ENCODE measurements around the gene EPC1.

The EPC1 gene

GRCh38 chr10:32332299-32332750 lies 14.6 kb downstream of the EPC1 start:
- peak overlapping the region; percentile 75 for H3K27ac Mint-ChIP-seq
- H3K9me3 Mint-ChIP-seq, result no peaks in the 10 kb centered on the region
- peaks cover 69% of the 10 kb centered on the region for H3K4me1 Mint-ChIP-seq
- peak overlapping the region; percentile 60 for H3K4me3 Mint-ChIP-seq
- no peaks in the 10 kb centered on the region for H3K27me3 Mint-ChIP-seq
- peaks cover 14% of the 10 kb centered on the region for H3K36me3 Mint-ChIP-seq
- ATAC-seq (ENCODE audit: low read depth) (peak; percentile 98), DNase-seq (ENCODE audit: low spot score in 2 of 2) (peak; percentile 27 to 48)

GRCh38 chr10:32331606-32332005 lies 15.4 kb downstream of the EPC1 start:
- no peak for ATAC-seq (ENCODE audit: low read depth)
- Mint-ChIP-seq H3K4me3 (no peak overlapping the region), H3K27ac (peak overlapping the region; percentile 75)

GRCh38 chr10:32330214-32330613 lies 16.7 kb downstream of the EPC1 start:
- Mint-ChIP-seq H3K27me3 (no peaks in the 10 kb centered on the region), H3K4me1 (peaks cover 68% of the 10 kb centered on the region), H3K4me3 (no peak overlapping the region), H3K9me3 (no peaks in the 10 kb centered on the region), H3K36me3 (peaks cover 3% of the 10 kb centered on the region), H3K27ac (peak overlapping the region; percentile 83)
- DNase-seq (ENCODE audit: low spot score in 2 of 2) (no peak), ATAC-seq (ENCODE audit: low read depth) (no peak)

More at GRCh38 chr10:32331606-32332005, 15.4 kb downstream of the EPC1 start:
- DNase-seq (ENCODE audit: low spot score in 2 of 2), result no peak
- Mint-ChIP-seq H3K36me3 (peaks cover 13% of the 10 kb centered on the region), H3K4me1 (peaks cover 74% of the 10 kb centered on the region), H3K27me3 (no peaks in the 10 kb centered on the region), H3K9me3 (no peaks in the 10 kb centered on the region)

GRCh38 chr10:32329061-32329460 lies 17.9 kb downstream of the EPC1 start:
- Mint-ChIP-seq H3K9me3 (no peaks in the 10 kb centered on the region), H3K27me3 (no peaks in the 10 kb centered on the region), H3K36me3 (peaks cover 4% of the 10 kb centered on the region), H3K4me3 (peak overlapping the region; percentile 14), H3K4me1 (peaks cover 64% of the 10 kb centered on the region), H3K27ac (peak overlapping the region; percentile 83)
- ATAC-seq (ENCODE audit: low read depth) (no peak), DNase-seq (ENCODE audit: low spot score in 2 of 2) (no peak)

GRCh38 chr10:32328499-32328898 lies 18.5 kb downstream of the EPC1 start:
- Mint-ChIP-seq H3K27ac (peak overlapping the region; percentile 83), H3K36me3 (peaks cover 4% of the 10 kb centered on the region), H3K4me1 (peaks cover 58% of the 10 kb centered on the region), H3K9me3 (no peaks in the 10 kb centered on the region), H3K27me3 (no peaks in the 10 kb centered on the region), H3K4me3 (peak overlapping the region; percentile 2)
- ATAC-seq (ENCODE audit: low read depth) (no peak), DNase-seq (ENCODE audit: low spot score in 2 of 2) (no peak)

GRCh38 chr10:32327364-32327691 lies 19.6 kb downstream of the EPC1 start:
- peaks cover 51% of the 10 kb centered on the region for H3K4me1 Mint-ChIP-seq
- H3K27ac Mint-ChIP-seq, result peak overlapping the region; percentile 60
- no peak for ATAC-seq (ENCODE audit: low read depth)
- peak overlapping the region; percentile 46 for H3K4me3 Mint-ChIP-seq
- H3K27me3 Mint-ChIP-seq, result no peaks in the 10 kb centered on the region
- no peak for DNase-seq (ENCODE audit: low spot score in 2 of 2)
- peaks cover 4% of the 10 kb centered on the region for H3K36me3 Mint-ChIP-seq
- no peaks in the 10 kb centered on the region for H3K9me3 Mint-ChIP-seq

- DNase-seq (ENCODE audit: low spot score in 2 of 2), result no peak
- ATAC-seq (ENCODE audit: low read depth), result no peak
- Mint-ChIP-seq H3K36me3 (peaks cover 4% of the 10 kb centered on the region), H3K4me1 (peaks cover 48% of the 10 kb centered on the region), H3K9me3 (no peaks in the 10 kb centered on the region), H3K27me3 (no peaks in the 10 kb centered on the region), H3K27ac (peak overlapping the region; percentile 60), H3K4me3 (peak overlapping the region; percentile 46)
These were observed 20.1 kb downstream of the EPC1 start for GRCh38 chr10:32326680-32327363.

GRCh38 chr10:32326119-32326518 lies 20.8 kb downstream of the EPC1 start:
- Mint-ChIP-seq H3K27me3 (no peaks in the 10 kb centered on the region), H3K27ac (peak overlapping the region; percentile 60), H3K9me3 (no peaks in the 10 kb centered on the region), H3K36me3 (peaks cover 10% of the 10 kb centered on the region), H3K4me3 (peak overlapping the region; percentile 14), H3K4me1 (peaks cover 53% of the 10 kb centered on the region)
- DNase-seq (ENCODE audit: low spot score in 2 of 2), result no peak
- ATAC-seq (ENCODE audit: low read depth), result peak; percentile 31

- Mint-ChIP-seq H3K4me3 (no peak overlapping the region), H3K36me3 (peaks cover 13% of the 10 kb centered on the region)
- DNase-seq (ENCODE audit: low spot score in 2 of 2), result no peak
These were observed 23.9 kb downstream of the EPC1 start for GRCh38 chr10:32323051-32323450.

GRCh38 chr10:32321016-32321631 lies 25.8 kb downstream of the EPC1 start:
- Mint-ChIP-seq H3K27me3 (no peaks in the 10 kb centered on the region), H3K36me3 (peaks cover 13% of the 10 kb centered on the region), H3K4me3 (no peak overlapping the region), H3K27ac (peak overlapping the region; percentile 95), H3K4me1 (peaks cover 46% of the 10 kb centered on the region), H3K9me3 (no peaks in the 10 kb centered on the region)
- no peak for ATAC-seq (ENCODE audit: low read depth)
- DNase-seq (ENCODE audit: low spot score in 2 of 2), result no peak

More at GRCh38 chr10:32323051-32323450, 23.9 kb downstream of the EPC1 start:
- Mint-ChIP-seq H3K9me3 (no peaks in the 10 kb centered on the region), H3K27me3 (no peaks in the 10 kb centered on the region), H3K4me1 (peaks cover 49% of the 10 kb centered on the region), H3K27ac (peak overlapping the region; percentile 64)
- no peak for ATAC-seq (ENCODE audit: low read depth)

- DNase-seq (ENCODE audit: low spot score in 2 of 2), result no peak
- H3K4me3 Mint-ChIP-seq, result peak overlapping the region; percentile 67
- H3K27me3 Mint-ChIP-seq, result no peaks in the 10 kb centered on the region
- peaks cover 18% of the 10 kb centered on the region for H3K36me3 Mint-ChIP-seq
- peak overlapping the region; percentile 95 for H3K27ac Mint-ChIP-seq
- no peaks in the 10 kb centered on the region for H3K9me3 Mint-ChIP-seq
- peak; percentile 64 for ATAC-seq (ENCODE audit: low read depth)
- H3K4me1 Mint-ChIP-seq, result peaks cover 56% of the 10 kb centered on the region
These were observed 28.5 kb downstream of the EPC1 start for GRCh38 chr10:32318476-32318896.

GRCh38 chr10:32317795-32318357 lies 29.1 kb downstream of the EPC1 start:
- Mint-ChIP-seq H3K27ac (peak overlapping the region; percentile 95), H3K36me3 (peaks cover 18% of the 10 kb centered on the region), H3K4me3 (peak overlapping the region; percentile 67), H3K9me3 (no peaks in the 10 kb centered on the region), H3K4me1 (peaks cover 62% of the 10 kb centered on the region), H3K27me3 (no peaks in the 10 kb centered on the region)
- ATAC-seq (ENCODE audit: low read depth) (peak; percentile 91), DNase-seq (ENCODE audit: low spot score in 2 of 2) (peak in 1 of 2 donors; percentile 11)

GRCh38 chr10:32315424-32315823 lies 31.5 kb downstream of the EPC1 start:
- H3K4me3 Mint-ChIP-seq, result no peak overlapping the region
- peaks cover 14% of the 10 kb centered on the region for H3K36me3 Mint-ChIP-seq
- ATAC-seq (ENCODE audit: low read depth) (no peak), DNase-seq (ENCODE audit: low spot score in 2 of 2) (no peak)
- no peaks in the 10 kb centered on the region for H3K27me3 Mint-ChIP-seq
- peak overlapping the region; percentile 95 for H3K27ac Mint-ChIP-seq
- peaks cover 56% of the 10 kb centered on the region for H3K4me1 Mint-ChIP-seq
- H3K9me3 Mint-ChIP-seq, result no peaks in the 10 kb centered on the region

GRCh38 chr10:32314588-32314987 lies 32.4 kb downstream of the EPC1 start:
- no peaks in the 10 kb centered on the region for H3K9me3 Mint-ChIP-seq
- no peaks in the 10 kb centered on the region for H3K27me3 Mint-ChIP-seq
- ATAC-seq (ENCODE audit: low read depth), result no peak

More at GRCh38 chr10:32314588-32314987, 32.4 kb downstream of the EPC1 start:
- H3K36me3 Mint-ChIP-seq, result peaks cover 14% of the 10 kb centered on the region
- H3K27ac Mint-ChIP-seq, result peak overlapping the region; percentile 88
- no peak for DNase-seq (ENCODE audit: low spot score in 2 of 2)
- H3K4me1 Mint-ChIP-seq, result peaks cover 54% of the 10 kb centered on the region
- no peak overlapping the region for H3K4me3 Mint-ChIP-seq

Measured in memory B cell (primary cell).